ENCODE results near the gene CHST13.

Gene CHST13

DNA sequence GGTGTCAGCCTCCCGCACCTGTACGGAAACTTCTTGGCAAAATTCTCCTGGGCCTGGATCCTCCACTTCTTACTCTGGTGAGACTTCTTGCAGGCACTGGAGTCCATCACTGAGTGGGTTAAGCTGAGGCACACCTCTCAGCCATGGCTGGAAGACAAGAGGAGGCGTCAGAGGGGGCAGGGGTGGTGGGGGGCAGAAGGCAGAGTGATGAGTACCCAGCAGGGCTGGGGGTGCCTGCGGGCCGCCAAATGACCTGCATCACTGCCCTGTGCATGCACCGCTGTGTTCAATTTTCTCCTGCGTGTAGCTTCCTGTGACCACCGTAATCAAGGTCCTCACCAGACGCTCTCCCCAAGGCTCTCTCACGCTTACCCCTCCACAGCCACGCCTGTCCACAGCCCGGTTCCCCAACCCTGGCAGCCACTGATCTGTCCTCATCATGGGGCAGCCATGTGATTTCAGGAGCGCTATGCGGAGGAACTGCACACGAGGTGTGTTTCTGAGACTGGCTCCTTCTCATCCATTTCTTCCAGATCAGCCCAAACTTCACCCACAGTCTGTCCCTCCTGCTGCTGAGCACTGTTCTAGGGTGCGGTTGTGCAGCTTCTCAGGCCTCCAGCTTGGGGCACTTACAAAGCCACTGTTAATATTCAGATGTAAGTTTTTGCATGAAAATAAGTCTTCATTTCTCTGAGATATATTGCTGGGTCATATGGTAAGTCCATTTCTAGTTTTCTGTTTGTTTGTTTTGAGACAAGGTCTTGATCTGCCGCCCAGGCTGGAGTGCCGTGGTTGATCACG, 29.5 kb downstream of the CHST13 start:
- no peak for DNase-seq (ENCODE audit: extremely low read depth, low read depth)
- H3K4me3 ChIP-seq (replicated peaks; ENCODE audit: low read depth, low read length), result no peak overlapping the region
- TF ChIP-seq, protein P1, sequence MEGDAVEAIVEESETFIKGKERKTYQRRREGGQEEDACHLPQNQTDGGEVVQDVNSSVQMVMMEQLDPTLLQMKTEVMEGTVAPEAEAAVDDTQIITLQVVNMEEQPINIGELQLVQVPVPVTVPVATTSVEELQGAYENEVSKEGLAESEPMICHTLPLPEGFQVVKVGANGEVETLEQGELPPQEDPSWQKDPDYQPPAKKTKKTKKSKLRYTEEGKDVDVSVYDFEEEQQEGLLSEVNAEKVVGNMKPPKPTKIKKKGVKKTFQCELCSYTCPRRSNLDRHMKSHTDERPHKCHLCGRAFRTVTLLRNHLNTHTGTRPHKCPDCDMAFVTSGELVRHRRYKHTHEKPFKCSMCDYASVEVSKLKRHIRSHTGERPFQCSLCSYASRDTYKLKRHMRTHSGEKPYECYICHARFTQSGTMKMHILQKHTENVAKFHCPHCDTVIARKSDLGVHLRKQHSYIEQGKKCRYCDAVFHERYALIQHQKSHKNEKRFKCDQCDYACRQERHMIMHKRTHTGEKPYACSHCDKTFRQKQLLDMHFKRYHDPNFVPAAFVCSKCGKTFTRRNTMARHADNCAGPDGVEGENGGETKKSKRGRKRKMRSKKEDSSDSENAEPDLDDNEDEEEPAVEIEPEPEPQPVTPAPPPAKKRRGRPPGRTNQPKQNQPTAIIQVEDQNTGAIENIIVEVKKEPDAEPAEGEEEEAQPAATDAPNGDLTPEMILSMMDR (IDR thresholded peaks at IDR 0.05; ENCODE audit: low read depth, low read length, missing control alignments), result no peak

DNA sequence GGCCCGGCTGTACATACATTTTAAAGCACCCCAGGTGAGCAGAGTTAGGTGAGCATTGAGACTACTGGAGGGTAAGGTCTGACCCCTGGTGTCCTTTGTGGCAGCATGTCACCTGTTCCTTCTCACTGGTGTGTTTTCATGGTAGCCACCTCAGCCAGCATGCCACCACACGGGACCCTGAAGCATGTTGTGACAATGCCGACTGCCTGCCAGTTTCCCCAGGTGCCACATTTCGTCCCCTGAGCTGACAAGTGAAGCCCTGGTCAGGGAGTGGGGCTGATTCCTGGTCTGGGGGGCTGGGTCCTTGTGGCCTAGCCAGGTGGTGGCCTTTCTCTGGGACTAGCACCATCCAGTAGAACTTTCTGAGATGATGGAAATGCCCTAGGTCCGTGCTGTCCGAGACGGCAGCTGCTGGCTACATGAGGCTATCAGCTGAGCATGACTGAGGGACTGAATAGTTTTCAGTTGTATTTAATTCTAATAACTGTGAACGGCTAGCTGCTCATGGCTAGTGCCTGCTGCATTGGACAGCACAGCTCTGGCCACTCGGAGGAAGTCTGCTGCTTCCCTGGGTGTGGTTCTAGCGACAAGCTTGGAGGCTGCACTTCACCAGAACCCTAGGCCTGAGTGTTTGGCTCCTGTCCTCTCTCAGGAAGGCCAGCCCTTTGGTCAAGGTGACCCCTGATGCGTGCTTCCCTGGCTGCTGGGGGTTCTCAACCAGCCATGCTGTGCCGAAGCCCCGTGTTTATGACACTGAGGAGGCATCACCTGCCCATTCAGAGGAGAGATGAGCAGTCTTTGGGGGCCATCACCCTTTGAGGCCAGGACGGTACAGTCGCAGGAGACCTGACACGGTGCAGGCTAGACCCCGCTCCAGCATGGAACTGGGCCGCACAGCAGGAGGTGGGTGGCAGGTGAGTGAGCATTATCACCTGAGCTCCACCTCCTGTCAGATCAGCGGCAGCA, 30.9 kb downstream of the CHST13 start:
- TF ChIP-seq, protein P1 (IDR thresholded peaks at IDR 0.05; ENCODE audit: low read depth, low read length, missing control alignments), result no peak
- DNase-seq (ENCODE audit: extremely low read depth, low read depth), result no peak
- H3K4me3 ChIP-seq (replicated peaks; ENCODE audit: low read depth, low read length), result no peak overlapping the region

DNA sequence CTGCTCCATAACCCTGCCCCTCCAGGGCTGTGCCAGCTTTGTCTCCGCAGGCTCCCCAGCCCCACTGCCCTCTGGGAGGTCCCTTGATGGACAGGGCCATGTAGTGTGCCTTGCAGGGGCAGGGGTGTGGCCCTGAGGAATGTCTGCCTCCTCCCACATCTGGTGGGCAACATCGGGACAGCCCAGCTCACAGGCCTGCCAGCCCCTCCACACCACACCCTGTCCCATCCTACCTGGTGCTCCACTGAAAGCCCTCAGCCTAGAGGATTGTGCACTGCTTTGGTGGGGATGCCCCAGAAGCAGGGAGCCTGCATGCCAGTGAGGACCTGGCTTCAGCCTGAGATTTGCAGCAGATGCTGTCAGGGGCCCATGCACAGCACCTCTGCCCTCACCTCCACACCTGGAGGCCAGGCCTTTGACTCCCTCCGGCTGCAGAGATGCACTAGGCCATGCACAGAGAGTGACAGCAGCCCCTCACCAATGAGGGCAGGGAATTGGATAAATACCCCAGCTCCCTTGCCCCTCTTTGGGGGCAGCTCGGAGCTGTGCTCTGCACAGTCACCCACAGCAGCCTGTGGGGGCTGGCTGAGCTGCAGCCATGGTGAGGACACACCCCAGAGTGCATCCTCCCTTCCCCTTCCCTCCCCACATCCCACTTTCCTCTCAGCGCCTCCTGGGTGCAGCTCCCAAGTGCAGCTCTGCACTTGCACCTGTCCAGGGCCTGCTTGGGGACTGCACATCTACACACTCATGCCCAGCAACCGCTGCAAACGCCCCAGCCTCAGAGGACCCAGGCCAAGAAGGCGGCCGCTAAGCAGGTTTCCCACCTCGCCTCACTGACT, 32.1 kb downstream of the CHST13 start:
- no peak for DNase-seq (ENCODE audit: extremely low read depth, low read depth)
- TF ChIP-seq, protein P1 (IDR thresholded peaks at IDR 0.05; ENCODE audit: low read depth, low read length, missing control alignments), result no peak

DNA sequence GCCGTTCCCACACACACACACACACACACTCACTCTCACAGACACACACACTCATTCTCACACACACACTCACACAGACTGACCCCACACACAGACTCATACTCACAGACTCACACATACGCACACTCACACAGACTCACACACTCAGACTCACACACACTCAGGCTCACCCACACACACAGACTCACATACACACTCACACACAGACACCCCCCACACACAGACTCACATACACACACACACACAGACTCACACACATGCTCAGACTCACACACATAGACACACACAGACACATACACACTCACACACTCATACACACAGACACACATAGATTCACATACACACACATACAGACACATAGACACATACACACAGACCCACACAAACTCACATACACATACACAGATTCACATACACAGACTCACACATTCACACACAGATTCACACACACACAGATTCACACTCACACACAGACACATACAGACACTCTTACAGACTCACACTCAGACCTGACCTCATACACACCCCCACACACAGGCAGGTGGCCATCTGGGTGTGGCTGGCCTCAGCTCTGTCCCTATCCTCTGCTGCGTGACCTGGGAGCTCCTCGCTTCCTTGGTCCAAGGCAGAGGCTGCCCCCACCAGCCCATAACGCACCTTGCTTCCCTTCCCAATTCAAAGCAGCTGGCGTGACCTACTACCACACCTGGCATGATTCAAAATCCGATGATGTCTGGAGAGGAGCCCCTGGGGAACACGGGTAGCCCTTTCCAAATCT, 32.9 kb downstream of the CHST13 start:
- H3K4me3 ChIP-seq (replicated peaks; ENCODE audit: low read depth, low read length), result no peak overlapping the region
- TF ChIP-seq, protein P1 (IDR thresholded peaks at IDR 0.05; ENCODE audit: low read depth, low read length, missing control alignments), result no peak
- DNase-seq (ENCODE audit: extremely low read depth, low read depth), result no peak

More for the DNA sequence above, 32.1 kb downstream of the CHST13 start:
- H3K4me3 ChIP-seq (replicated peaks; ENCODE audit: low read depth, low read length), result no peak overlapping the region

DNA sequence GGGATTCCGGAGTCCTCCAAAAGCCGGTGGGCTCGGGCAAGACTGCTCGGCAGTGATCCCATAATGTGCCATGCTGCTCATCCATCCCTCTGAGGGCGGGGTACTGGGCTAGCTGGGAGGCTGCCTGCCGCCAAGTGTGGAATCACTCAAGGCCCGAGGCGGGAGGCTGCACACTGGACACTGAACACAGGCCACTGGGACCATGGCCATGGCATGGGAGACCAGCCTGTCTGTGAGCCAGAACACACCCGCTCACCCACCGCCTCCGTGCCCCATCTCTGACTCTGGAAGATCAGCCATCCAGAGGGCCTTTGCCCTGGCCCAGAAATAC, 33.4 kb downstream of the CHST13 start:
- no peak for DNase-seq (ENCODE audit: extremely low read depth, low read depth)

More for the DNA sequence above, 33.4 kb downstream of the CHST13 start:
- no peak overlapping the region for H3K4me3 ChIP-seq (replicated peaks; ENCODE audit: low read depth, low read length)
- TF ChIP-seq, protein P1 (IDR thresholded peaks at IDR 0.05; ENCODE audit: low read depth, low read length, missing control alignments), result no peak

All from HFF-Myc (cell line).